IgD-negative memory B cell (primary cell): ENCODE measurements around the gene EXOC2. TPM values are rescaled to one million over a fixed set of nuclear protein-coding genes. Genes with fewer than 3 reads are reported as not detected.

Source experiments
- H3K27ac Mint-ChIP-seq, 3 donors: one replicate each; pipeline ENCODE4 v1.8.0; 2020 to 2022; ENCODE audit warnings: mild to moderate bottlenecking in 3 of 3, mixed read lengths in 3 of 3, moderate library complexity in 1 of 3
- H3K27me3 Mint-ChIP-seq: one replicate; pipeline ENCODE4 v1.8.0; 2021; ENCODE audit warnings: mixed read lengths
- H3K36me3 Mint-ChIP-seq: one replicate; pipeline ENCODE4 v1.8.0; 2020; ENCODE audit warnings: mild to moderate bottlenecking, mixed read lengths
- H3K4me1 Mint-ChIP-seq, 3 donors: one replicate each; pipeline ENCODE4 v1.8.0; 2020 to 2022; ENCODE audit warnings: mixed read lengths in 3 of 3, mild to moderate bottlenecking in 1 of 3
- H3K4me3 Mint-ChIP-seq, 4 donors: one replicate each; pipeline ENCODE4 v1.8.0; 2020 to 2022; ENCODE audit warnings: mild to moderate bottlenecking in 4 of 4, mixed read lengths in 4 of 4, moderate library complexity in 3 of 4
- H3K9me3 Mint-ChIP-seq, 3 donors: one replicate each; pipeline ENCODE4 v1.8.0; 2020 to 2021; ENCODE audit warnings: mixed read lengths in 3 of 3, mild to moderate bottlenecking in 1 of 3
- polyA plus RNA-seq: library from polyadenylated mRNA; unstranded; fragments of 300-500 nt; fragmentation: Illumina TruSeq; gene quantifications from one replicate; pipeline ENCODE4 v1.2.3, GENCODE V29; 2021

The EXOC2 gene
- polyA plus RNA-seq, 1 donor from 2014 or later, result 26.3 TPM

DNA sequence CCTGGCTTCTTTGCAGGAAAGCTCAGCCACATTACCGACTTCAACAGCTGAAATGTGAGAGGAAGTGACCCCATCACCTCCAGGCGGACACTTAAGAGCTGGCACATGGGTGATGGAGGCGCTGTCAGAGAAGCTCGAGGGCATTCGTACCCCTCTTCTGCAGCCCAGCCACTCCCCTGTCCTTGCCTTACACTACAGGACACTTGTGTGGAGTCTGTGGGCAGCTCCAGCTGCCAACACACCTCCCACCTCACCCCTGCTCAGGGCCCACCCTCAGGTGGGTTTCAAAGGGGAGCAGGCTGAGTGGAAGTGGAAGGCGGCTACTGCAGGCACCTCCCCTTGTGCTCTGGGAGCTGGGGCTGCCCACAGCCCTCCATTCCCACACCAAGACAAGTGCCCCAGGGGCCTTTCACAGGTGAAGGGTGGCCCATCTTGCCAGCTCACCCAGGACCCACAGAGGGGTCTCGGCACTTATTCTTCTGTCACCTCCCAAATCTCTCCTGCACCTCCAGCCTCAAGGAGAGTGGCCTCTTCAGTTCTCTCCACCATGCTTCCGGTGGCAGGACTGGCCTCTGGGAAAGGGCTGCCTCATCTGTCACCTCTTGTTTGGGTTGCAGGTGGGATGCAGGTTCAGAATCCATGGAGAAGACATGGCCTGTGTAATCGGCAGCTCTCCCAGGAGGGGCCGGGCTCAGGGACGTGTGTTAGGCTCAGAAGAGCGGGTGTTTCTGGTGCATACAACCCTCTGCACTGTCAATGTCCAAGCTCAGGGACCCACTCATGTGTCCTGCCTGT is 251.6 kb downstream of the EXOC2 start:
- Mint-ChIP-seq H3K4me3 (no peak overlapping the region), H3K36me3 (no peaks in the 10 kb centered on the region), H3K4me1 (peaks cover 1 to 13% (median 9%) of the 10 kb centered on the region in 3 donors), H3K27ac (peak overlapping the region in 1 of 3 donors; percentile 63), H3K9me3 (no peaks in the 10 kb centered on the region), H3K27me3 (peaks cover 4% of the 10 kb centered on the region)

DNA sequence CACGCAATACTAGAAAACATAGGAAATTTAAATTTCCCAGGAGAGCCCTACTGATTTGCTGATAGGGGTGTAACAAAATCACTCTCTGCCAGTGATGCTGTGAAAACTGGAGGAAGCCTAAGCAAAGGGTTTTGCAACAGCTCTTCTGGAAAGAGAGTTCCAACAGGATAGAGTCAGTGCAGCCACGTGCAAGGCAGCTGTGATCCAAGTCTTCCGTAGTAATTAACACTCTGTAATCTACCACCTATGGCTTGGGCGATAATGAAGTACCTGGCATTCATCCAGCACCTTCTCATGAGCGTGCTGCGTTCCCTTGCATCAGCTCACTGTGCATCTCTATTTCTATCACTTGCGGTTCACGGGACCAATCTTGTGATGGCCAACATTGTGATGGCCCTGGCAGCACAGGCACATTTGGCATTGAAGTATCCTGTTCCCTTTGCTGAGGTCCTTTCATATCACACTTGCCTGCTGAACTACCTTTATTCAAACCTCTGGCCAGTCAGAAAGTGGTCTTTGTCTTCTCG is 253.2 kb downstream of the EXOC2 start:
- Mint-ChIP-seq H3K4me3 (no peak overlapping the region), H3K9me3 (no peaks in the 10 kb centered on the region), H3K27me3 (peaks cover 4% of the 10 kb centered on the region), H3K36me3 (no peaks in the 10 kb centered on the region), H3K4me1 (peaks cover 5 to 10% (median 6%) of the 10 kb centered on the region in 3 donors), H3K27ac (no peak overlapping the region)

DNA sequence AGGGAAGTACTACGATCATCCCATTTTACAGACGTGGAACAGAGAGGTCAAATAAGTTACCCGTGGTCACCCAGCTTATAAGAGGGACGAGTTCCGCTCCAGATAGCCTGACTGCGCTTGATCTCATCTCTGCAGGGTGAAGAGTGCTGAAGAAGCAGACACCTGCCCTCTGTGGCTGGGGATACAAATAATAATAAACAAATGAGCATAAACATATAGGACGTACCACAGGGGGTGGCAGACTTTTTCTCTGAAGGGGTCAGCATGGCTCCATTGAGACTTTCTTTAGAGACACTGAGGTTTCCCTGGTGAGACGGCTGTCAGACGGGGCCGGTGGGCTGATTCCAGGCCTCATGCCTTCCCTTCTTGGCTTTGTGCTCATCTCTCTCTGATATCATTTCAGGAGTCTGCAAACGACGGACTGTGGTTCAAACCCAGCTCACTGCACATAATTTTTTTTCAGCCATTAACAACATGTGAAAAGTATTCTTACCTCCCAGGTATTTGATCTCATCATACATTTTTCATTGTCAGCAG is 254.2 kb downstream of the EXOC2 start:
- no peaks in the 10 kb centered on the region for H3K27me3 Mint-ChIP-seq
- H3K36me3 Mint-ChIP-seq, result no peaks in the 10 kb centered on the region
- no peak overlapping the region for H3K27ac Mint-ChIP-seq
- no peak overlapping the region for H3K4me3 Mint-ChIP-seq
- H3K4me1 Mint-ChIP-seq, result peaks cover 8 to 13% (median 8%) of the 10 kb centered on the region in 3 donors
- no peaks in the 10 kb centered on the region for H3K9me3 Mint-ChIP-seq

DNA sequence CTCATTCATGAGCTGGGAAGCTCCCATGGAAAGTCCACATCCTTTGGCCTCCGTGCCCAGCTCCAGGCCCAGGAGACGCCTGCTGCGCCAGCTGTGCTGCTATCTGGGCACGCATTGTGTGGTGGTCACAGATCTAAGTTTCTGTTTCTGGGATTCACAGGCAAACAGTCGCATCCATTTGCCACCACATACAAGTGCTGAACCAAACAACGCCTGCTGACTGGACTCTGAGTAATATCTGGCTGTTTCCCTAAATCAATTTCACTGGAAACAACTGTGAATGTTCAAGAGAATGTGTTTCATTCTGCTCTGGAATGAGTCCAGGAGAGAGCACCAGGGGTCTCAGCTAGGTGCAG is 255.9 kb downstream of the EXOC2 start:
- Mint-ChIP-seq H3K27me3 (no peaks in the 10 kb centered on the region), H3K36me3 (no peaks in the 10 kb centered on the region), H3K27ac (no peak overlapping the region), H3K4me3 (no peak overlapping the region), H3K4me1 (peaks cover 9 to 10% (median 9%) of the 10 kb centered on the region in 3 donors), H3K9me3 (no peaks in the 10 kb centered on the region)

DNA sequence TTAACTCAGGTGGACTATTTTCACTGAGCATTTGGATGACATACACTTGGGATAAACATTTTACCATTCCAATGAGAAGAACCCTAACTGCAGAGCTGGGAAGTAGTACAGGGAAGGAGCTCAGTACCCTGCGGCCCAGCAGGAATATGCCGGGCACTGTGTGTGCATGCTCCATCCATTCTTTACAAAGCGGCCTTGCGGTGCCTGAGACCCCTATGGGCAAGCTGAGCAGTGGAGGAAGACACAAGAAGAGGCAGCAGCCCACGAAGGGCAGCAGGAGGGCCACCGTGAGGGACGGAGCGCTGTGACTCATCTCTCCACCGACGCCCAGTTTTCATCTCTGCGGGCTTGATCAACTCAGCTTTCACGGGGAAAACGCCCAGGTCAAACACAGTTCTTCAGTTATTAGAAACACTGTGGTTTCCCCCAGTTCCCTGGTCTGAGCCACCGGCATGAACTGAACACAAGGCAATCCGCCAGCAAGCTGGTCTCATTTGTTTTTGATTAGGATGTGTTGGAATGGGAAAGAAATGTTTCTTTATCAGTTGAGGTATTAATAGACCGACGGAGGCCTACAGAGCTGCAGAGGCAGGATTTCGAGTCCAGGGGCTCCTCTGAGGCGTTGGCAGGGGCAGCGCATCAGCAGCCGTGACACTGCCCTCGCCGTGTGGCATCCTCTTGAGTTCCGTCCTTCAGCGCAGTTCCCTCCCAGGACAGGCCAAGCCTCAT is 256.5 kb downstream of the EXOC2 start:
- H3K27ac Mint-ChIP-seq, result peak overlapping the region in 1 of 3 donors; percentile 35
- no peaks in the 10 kb centered on the region for H3K36me3 Mint-ChIP-seq
- H3K4me1 Mint-ChIP-seq, result peaks cover 9 to 16% (median 12%) of the 10 kb centered on the region in 3 donors
- H3K27me3 Mint-ChIP-seq, result no peaks in the 10 kb centered on the region
- H3K4me3 Mint-ChIP-seq, result no peak overlapping the region
- no peaks in the 10 kb centered on the region for H3K9me3 Mint-ChIP-seq

DNA sequence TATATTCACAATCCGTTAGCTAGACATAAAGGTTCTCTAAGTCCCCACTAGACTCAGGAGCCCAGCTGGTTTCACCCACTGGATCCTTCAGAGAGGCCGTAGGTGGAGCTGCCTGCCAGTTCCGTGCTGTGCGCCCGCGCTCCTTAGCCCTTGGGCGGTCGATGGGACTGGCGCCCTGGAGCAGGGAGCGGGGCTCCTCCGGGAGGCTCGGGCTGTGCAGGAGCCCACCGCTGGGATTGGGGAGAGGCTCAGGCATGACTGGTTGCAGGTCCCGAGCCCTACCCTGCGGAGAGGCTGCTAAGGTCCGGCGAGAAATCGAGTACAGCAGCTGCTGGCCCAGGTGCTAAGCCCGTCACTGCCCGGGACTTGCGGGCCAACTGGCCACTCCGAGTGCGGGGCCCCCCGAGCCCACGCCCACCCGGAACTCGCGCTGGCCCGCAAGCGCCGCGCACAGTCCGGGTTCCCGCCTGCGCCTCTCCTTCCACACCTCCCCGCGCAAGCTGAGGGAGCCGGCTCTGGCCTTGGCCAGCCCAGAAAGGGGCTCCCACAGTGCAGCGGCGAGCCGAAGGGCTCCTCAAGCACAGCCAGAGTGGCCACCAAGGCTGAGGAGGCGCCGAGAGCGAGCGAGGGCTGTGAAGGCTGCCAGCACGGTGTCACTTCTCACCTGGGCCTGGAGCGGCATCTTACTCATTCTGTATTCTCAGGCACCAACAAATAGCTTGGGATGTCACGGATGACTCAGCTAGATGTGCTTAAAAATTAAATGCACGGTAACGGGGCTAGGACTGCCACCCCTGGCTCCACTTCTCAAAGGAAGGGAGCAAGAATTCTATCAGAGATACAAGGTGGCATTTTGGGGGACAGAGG is 257.3 kb downstream of the EXOC2 start:
- Mint-ChIP-seq H3K9me3 (no peaks in the 10 kb centered on the region), H3K4me3 (peak overlapping the region in 3 of 4 donors; percentile 66 to 94 (median 87)), H3K36me3 (no peaks in the 10 kb centered on the region), H3K4me1 (peaks cover 9 to 19% (median 13%) of the 10 kb centered on the region in 3 donors), H3K27me3 (peaks cover 1% of the 10 kb centered on the region), H3K27ac (peak overlapping the region in 1 of 3 donors; percentile 96)

Other genes starting within 250 kb of the EXOC2 start
- gene HUS1B, start 36.0 kb downstream of the EXOC2 start, polyA plus RNA-seq, result 2.2 TPM